G401.6 (cell line): Measurements from ENCODE around the gene GRIK2.
"Not testable (repeated sequence)": the region's sequence is repeated elsewhere in the genome, so short reads cannot be mapped to it uniquely, and the experiment has no call there.

Source experiments
- FAIRE-seq: peaks from 2 replicates; lab custom pipeline; 2012; peaks lifted over from hg19 to GRCh38; lab: Jason Lieb, UNC

GRIK2 gene

GRCh38 chr6:101393251-101393828 lies at the start of gene GRIK2:
Gene GRIK2 (plus strand): TSS chr6:101393708.
- no peak for FAIRE-seq

GRCh38 chr6:101344885-101345284 lies 48.6 kb upstream of the GRIK2 start:
- FAIRE-seq, result no peak

DNA sequence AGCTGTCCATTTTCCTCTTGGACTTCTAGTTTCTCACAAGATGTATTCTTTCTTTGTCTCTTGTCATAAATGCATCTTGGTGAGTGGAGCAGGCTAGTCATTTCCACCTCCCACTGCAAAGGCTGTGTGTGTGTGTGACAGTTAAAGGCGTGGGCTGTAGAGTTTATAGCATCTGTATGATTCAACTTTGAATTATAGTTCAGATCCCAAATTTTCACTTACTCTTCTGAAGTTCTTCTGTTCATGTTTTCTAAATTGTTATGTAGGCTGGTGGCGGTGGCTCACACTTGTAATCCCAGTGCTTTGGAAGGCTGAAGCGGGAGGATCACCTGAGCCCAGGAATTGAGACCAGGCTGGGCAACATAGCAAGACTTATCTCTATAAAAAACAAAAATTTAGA lies 44.7 kb upstream of the GRIK2 start:
- FAIRE-seq, result no peak

GRCh38 chr6:101350631-101351030 lies 42.9 kb upstream of the GRIK2 start:
- FAIRE-seq, result not testable (repeated sequence)

GRCh38 chr6:101351173-101351572 lies 42.3 kb upstream of the GRIK2 start:
- FAIRE-seq, result no peak

- FAIRE-seq, result no peak
These were observed 41.2 kb upstream of the GRIK2 start for GRCh38 chr6:101352316-101352715.

GRCh38 chr6:101365181-101365580 lies 28.3 kb upstream of the GRIK2 start:
- no peak for FAIRE-seq

- no peak for FAIRE-seq
These were observed 13.6 kb upstream of the GRIK2 start for GRCh38 chr6:101379926-101380325.

DNA sequence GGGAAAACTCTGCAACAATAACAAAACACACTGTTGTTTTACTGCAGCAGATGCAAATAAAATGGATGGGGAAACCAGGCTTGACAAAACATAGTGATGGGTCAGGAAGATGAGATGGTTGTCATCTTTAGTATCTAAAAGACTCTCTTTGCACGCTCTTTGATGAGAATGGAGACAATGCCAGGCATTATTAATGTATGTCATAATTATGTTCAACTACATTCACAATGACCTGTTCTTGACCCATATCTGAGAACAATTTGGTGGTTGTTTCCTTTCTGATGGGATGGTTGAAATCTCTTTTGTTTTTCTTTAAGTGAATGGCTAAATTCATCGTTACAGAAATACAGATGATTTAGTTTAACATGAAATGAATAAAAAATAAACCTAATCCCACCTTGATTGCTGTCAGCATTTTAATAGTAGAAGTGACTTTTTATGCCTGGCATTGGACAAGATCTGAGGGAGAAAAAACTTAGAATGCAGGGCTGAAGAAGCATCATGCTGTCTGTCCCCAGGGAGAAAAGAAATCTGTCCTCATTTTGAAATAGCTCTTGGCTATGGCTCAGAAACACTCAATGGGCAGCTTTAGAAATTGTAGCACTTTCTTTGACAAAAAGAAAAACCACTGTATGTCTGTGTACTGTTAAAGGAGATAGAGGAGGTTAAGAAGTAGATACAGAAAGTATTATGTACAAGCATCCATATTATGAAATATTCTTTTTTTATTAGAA lies 12.4 kb upstream of the GRIK2 start:
- no peak for FAIRE-seq

- not testable (repeated sequence) for FAIRE-seq
These were observed 9.8 kb upstream of the GRIK2 start for GRCh38 chr6:101383747-101384146.

- FAIRE-seq, result no peak
These were observed 6.5 kb upstream of the GRIK2 start for GRCh38 chr6:101386982-101387381.

DNA sequence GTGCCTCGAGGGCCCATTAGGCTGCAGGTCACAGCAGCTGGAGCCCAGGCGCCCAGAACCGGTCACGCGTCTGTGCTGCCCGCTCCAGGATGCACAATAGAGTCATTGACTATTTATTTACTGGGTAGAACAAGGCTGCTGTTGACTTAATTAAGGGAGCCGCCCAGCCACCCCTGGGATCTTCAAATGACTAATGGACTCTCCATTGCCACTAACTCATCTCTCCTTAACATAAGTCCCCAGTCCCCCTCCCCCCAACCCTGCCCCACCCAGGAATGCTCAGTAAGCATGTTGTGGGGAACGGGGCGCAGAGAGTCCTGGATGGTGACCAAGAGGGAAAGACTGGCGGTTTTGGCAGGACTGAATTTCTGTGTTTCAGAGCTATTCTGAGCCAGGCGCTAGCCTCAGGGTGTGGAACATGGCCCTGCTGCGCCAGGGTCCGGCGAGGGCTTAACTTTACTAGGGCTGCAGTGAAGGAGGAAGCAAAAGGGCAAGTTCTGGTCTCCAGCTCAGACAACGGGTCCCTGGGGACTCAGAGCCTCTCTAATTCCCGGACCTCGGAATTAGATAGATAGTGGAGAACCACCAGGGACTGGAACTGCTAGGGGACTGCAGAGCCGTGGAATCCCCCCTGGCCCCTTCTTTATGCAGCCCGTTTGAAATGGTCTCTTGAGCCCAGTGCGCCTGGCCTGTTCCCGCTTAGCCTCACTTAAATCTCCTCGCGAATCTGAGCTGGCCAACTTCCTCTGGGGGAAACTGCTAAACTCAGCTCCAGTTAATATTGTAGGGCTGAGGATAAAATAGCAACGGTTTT lies 1.5 kb upstream of the GRIK2 start:
- FAIRE-seq, result no peak

- no peak for FAIRE-seq
These were observed 800 bp upstream of the GRIK2 start for GRCh38 chr6:101392586-101393230.

GRCh38 chr6:101393829-101394251 lies 332 bp downstream of the GRIK2 start:
- FAIRE-seq, result no peak

GRCh38 chr6:101394936-101395335 lies 1.4 kb downstream of the GRIK2 start:
- no peak for FAIRE-seq

DNA sequence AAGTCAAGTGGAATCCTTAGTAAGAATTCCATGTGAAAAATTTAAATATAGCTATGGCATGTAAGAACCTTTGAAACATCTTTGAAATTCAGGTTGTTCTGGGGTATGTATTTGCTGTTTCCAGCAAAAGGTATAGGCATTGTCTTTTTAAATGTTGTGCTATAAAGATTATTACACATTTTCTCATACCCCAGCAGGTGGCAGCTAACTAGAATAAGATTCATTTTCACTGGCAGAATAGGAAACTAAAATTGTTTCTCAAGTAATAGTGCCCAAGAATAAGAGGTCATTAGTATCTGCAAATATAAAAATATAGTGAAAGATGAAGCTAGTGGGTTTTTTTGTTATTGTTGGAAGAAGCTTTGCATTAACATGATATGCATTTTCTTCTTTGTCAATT lies 1.8 kb downstream of the GRIK2 start:
- no peak for FAIRE-seq

DNA sequence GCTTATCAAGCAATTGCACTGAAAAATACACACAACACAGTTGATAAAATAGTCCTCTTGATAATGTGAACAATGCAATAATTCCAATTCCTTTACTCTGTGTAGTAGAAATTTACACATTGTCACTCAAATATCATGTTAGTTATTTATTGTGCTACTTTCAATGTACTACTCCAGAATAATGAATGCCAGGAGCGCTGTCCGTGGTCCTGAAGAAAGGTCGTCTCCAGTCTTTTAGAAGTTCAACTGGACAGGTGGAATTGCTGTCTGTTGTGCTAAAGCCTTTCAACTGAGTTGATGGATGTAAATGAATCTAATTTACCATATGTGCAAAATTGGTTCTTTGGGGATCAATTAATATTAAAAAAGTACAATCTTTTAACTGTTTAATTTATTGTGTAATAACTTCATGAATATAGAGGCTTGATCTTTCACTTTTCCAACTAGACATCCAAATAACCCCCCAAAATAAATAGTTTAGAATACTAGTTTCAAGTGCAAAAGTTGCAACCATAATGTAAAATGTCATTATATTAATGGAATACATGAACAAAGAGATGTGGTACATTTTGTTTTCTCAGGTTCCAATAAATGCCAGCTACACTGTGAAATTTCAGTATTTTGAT lies 3.2 kb downstream of the GRIK2 start:
- no peak for FAIRE-seq

DNA sequence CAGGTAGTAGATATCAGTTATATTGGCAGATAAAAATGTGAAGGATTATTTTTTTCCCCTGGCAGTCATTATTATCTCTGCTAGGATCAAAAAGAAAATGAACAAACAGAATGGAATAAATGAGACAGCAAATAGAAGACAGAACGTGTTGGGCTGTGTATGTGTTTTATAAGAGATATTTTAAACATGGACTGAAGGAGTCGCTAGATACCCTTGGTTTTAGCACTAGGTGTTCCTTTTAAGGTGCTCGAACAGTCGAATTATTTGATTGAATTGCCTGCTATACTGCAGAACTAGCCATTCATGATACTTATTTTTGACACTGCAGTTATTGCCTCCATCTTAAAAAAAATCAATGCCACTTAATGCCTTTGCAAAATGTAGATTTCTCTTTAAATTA lies 3.7 kb downstream of the GRIK2 start:
- FAIRE-seq, result no peak

DNA sequence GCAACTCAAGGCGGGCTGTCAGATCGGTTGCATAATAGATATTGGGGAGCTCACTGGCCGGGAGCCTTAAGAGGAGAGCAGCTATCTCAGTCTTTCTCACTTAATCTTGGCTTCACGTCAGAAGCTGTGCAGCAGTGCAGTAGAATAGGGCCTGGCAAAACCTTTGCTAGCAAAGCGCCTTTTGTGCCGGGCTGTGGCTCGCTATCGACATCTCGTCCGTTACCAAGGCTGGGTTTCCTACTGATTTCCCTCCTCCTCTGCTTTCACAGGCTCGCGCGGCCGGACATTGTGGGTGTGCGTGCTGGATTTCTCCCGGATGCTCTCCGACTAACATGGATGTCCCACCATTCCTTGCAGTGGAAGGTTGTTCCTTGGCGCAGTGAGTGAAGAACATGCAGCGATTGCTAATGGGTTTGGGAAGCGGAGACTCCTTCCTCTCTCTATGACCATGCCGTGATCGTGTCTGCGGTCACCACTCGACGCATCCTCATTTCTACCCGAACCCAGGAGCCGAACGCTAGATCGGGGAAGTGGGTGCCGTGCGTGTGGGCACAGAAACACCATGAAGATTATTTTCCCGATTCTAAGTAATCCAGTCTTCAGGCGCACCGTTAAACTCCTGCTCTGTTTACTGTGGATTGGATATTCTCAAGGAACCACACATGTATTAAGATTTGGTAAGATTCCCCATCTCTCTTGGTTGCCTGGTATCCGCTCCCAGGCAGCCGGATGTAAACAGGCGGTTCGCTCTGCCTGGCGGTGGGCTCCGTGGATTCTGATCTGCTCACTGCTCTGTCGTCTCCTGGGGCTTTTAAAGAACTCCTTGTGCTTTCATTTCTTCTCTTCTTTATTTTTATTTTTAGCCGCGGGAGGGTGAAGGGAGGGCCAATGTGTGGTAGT lies 5.5 kb downstream of the GRIK2 start:
- no peak for FAIRE-seq

DNA sequence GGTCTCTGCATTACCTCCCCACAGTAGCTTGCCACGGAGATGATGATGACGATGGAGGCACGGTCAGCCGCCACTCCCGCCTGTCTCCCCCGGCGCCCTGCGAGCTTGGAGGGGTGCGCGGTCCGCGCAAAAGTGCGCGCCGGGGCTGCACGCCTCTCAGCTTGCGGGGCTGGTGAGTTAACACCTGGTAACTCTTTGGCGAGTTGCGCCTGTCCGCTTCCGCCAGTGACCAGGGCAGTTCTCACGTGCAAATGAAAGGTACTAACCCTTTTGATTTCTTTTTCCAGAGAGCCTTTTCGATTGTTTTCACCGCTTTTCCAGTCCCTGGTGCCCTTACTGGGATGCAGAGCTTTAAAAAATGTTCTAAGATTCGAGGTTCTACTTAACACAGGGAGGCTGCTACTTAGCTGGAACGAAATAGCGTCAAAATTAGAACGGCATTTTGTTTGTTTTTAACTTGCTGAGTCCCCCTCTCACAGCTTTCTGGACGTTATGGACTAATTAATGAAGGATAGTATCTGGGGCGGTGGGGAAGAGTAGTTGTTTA lies 6.2 kb downstream of the GRIK2 start:
- FAIRE-seq, result no peak
